A549 (cell line): ENCODE data around the gene SREK1IP1. TPM values are rescaled to one million over a fixed set of nuclear protein-coding genes. Genes with fewer than 3 reads are reported as not detected.

Experiments used
- ATAC-seq, 2 experiments: fragments of 200-7000 bp in 1 of 2; fragments of >200 bp in 1 of 2; cut with Nextera tagmentation in 1 of 2; cut with Tn5 transposase in 1 of 2; 3 replicates each; pipeline versions ENCODE4 v1.8.0 to v1.9.1; 2018 to 2020; ENCODE audit warnings: mild to moderate bottlenecking in 1 of 2, moderate library complexity in 1 of 2
- CTCF ChIA-PET: fragments of 300-600 bp; sonication (Branson Sonifier 250); formaldehyde crosslinking; extraction: SDS; loops from one replicate; lab custom pipeline; 2021; ENCODE audit warnings: antibody characterized with exemption, inconsistent platforms; lab: Yijun Ruan, JAX
- POLR2A ChIA-PET: fragments of 350-600 bp; formaldehyde crosslinking; extraction: SDS; loops from one replicate; lab custom pipeline; 2021; ENCODE audit warnings: antibody characterized with exemption, inconsistent platforms; lab: Yijun Ruan, JAX
- DNase-seq, 2 experiments: peaks; one replicate each; pipeline versions ENCODE4 v3.0.0 to v3.0.0-alpha.2; 2011 to 2016; ENCODE audit warnings: low read depth in 1 of 2, low spot score in 1 of 2
- FAIRE-seq: peaks from 2 replicates; lab custom pipeline; 2011; peaks lifted over from hg19 to GRCh38; lab: Jason Lieb, UNC
- H3K27ac ChIP-seq, 2 experiments: fragments of >200 bp; sonication (Bioruptor Twin); formaldehyde crosslinking; 3 replicates each; pipeline ENCODE4 v1.5.1; 2016 to 2017
- H3K4me1 ChIP-seq: fragments of >200 bp; sonication (Bioruptor Twin); formaldehyde crosslinking; 3 replicates; pipeline ENCODE4 v1.6.1; 2016
- H3K4me2 ChIP-seq: fragments of >200 bp; sonication (Bioruptor Twin); formaldehyde crosslinking; 3 replicates; pipeline ENCODE4 v1.6.1; 2016
- H3K4me3 ChIP-seq: fragments of >200 bp; sonication (Bioruptor Twin); formaldehyde crosslinking; 3 replicates; pipeline ENCODE4 v1.5.1; 2016
- H3K9me3 ChIP-seq: fragments of >200 bp; sonication (Bioruptor Twin); formaldehyde crosslinking; 3 replicates; pipeline ENCODE4 v1.6.1; 2016
- CHD2 ChIP-seq: fragments of 150-350 bp; IDR thresholded peaks from 2 replicates; pipeline ENCODE4 v1.6.1; 2014; ENCODE audit warnings: low read length; ENCODE audit not compliant: partially characterized antibody
- GATA3 ChIP-seq: IDR thresholded peaks from 2 replicates; pipeline ENCODE4 v1.6.1; 2012; ENCODE audit warnings: borderline replicate concordance
- HOXA7 ChIP-seq: fragments of 250-450 bp; sonication (Bioruptor Pico); IDR thresholded peaks from 2 replicates; pipeline ENCODE4 v1.5.0; 2020; ENCODE audit warnings: mild to moderate bottlenecking, moderate library complexity
- KDM1A ChIP-seq: fragments of 200-600 bp; sonication (generic); IDR thresholded peaks from 2 replicates; pipeline ENCODE4 v1.6.1; 2016; ENCODE audit warnings: low read depth, mild to moderate bottlenecking
- RFX5 ChIP-seq: fragments of 450-650 bp; IDR thresholded peaks from 2 replicates; pipeline ENCODE4 v1.7.1; 2014; ENCODE audit warnings: antibody characterized with exemption, mild to moderate bottlenecking, moderate library complexity
- ZC3H11A ChIP-seq: fragments of 450-650 bp; IDR thresholded peaks from 2 replicates; pipeline ENCODE4 v1.6.1; 2014; ENCODE audit warnings: antibody characterized with exemption, mild to moderate bottlenecking
- ZNF302 ChIP-seq: fragments of 250-450 bp; sonication (Bioruptor Pico); IDR thresholded peaks from 2 replicates; pipeline ENCODE4 v1.9.0; 2021; ENCODE audit warnings: inconsistent platforms, mild to moderate bottlenecking, moderate library complexity
- WGBS: methylation state at CpG from one replicate; pipeline ENCODE4 v1.1.6; 2017; ENCODE audit errors: missing lambda C conversion rate; 5-methylcytosine and 5-hydroxymethylcytosine counted together
- polyA plus RNA-seq, 4 experiments: library from polyadenylated mRNA; depleted of rRNA in 3 of 4; stranded (reverse); fragments of >200 nt; fragmentation: RNase III in 1 of 4; extraction: RNeasy Plus Mini Kit Qiagen cat#74134 plus additional on column Dnase treatment in 1 of 4; gene quantifications; 2 replicates in 3 of 4; 3 replicates in 1 of 4; pipeline ENCODE4 v1.2.3, GENCODE V29; 2011 to 2017
- TF ChIP-seq, protein P1 (sequence below): fragments of 250-450 bp; sonication (Bioruptor Pico); IDR thresholded peaks from 2 replicates; pipeline ENCODE4 v1.5.0; 2020; ENCODE audit warnings: low read depth, mild to moderate bottlenecking, moderate library complexity
- TF ChIP-seq, protein P2 (sequence below): fragments of >200 bp; sonication (Bioruptor Twin); formaldehyde crosslinking; IDR thresholded peaks from 3 replicates; pipeline ENCODE4 v1.5.1; 2016

The SREK1IP1 gene
- polyA plus RNA-seq, 2 of the 4 experiments (the other 2 are of a cell fraction), result 4.7 to 7.5 TPM

DNA sequence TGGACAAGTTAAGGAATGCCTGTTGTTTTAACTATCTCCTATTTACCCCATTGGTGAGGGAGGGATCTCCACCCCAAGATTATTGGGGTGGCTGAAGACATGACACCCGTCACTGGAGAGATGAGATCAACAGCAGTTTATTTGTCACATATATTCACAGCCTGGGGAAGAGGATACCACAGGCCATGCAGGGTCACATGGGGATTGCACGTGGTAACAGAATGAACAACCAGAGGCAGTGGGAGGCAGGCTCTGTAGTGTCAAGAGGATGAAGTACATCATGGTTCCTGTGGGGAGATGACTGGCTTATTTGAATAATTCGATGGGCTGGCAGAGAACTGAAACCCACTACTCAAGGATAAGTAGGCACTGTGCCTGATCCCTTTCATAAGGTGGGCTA lies 96.8 kb downstream of the SREK1IP1 start (continued):
- no peak for TF ChIP-seq ZC3H11A
- no peak for TF ChIP-seq CHD2
- TF ChIP-seq ZNF302 (CRISPR knock-in tag), result no peak
- no peak for TF ChIP-seq KDM1A
- TF ChIP-seq, protein P1, sequence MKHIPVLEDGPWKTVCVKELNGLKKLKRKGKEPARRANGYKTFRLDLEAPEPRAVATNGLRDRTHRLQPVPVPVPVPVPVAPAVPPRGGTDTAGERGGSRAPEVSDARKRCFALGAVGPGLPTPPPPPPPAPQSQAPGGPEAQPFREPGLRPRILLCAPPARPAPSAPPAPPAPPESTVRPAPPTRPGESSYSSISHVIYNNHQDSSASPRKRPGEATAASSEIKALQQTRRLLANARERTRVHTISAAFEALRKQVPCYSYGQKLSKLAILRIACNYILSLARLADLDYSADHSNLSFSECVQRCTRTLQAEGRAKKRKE (CRISPR knock-in tag), result no peak
- TF ChIP-seq RFX5, result no peak
- TF ChIP-seq HOXA7 (CRISPR knock-in tag), result no peak
- TF ChIP-seq GATA3, result no peak

DNA sequence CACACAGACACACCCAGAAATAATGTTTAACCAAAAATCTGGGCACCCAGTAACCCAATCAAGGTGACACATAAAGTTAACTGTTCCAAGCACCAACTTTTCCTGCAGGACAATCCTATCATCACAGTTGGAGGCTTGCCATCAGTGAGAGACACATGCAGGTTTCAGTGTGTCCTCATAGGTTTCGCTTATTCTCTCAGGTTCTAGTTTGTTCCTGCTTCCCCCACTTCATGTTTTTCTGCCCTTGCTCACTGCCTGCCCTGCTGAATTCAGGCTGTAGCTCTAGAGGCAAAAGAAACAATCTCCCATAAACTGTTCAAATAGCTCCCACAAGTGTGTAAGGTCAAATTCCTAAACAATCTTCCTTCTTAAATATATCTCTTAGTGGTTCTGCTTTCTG lies 98.2 kb downstream of the SREK1IP1 start:
- Histone ChIP-seq H3K4me2 (no peak overlapping the region), H3K4me1 (no peaks in the 10 kb centered on the region), H3K9me3 (no peaks in the 10 kb centered on the region), H3K27ac (no peak overlapping the region), H3K4me3 (no peak overlapping the region)
- ChIA-PET POLR2A (no interaction called here), CTCF (interaction anchor here (1.0 to 1.3 kb wide), 3 partner anchors 9 to 11 kb away, joined by 3 to 4 read pairs (median 3); no protein-coding TSS in a partner anchor)
- no peak for TF ChIP-seq CHD2
- no peak for TF ChIP-seq RFX5
- TF ChIP-seq ZC3H11A, result no peak
- TF ChIP-seq, protein P2, sequence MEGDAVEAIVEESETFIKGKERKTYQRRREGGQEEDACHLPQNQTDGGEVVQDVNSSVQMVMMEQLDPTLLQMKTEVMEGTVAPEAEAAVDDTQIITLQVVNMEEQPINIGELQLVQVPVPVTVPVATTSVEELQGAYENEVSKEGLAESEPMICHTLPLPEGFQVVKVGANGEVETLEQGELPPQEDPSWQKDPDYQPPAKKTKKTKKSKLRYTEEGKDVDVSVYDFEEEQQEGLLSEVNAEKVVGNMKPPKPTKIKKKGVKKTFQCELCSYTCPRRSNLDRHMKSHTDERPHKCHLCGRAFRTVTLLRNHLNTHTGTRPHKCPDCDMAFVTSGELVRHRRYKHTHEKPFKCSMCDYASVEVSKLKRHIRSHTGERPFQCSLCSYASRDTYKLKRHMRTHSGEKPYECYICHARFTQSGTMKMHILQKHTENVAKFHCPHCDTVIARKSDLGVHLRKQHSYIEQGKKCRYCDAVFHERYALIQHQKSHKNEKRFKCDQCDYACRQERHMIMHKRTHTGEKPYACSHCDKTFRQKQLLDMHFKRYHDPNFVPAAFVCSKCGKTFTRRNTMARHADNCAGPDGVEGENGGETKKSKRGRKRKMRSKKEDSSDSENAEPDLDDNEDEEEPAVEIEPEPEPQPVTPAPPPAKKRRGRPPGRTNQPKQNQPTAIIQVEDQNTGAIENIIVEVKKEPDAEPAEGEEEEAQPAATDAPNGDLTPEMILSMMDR, result no peak
- DNase-seq, result no peak
- no peak for ATAC-seq
- WGBS, result 59% methylated on average over 1 of the region's 1 CpG
- no peak for FAIRE-seq

Other genes starting within 250 kb of the SREK1IP1 start
- not detected in 2 replicates for gene SHISAL2B, start 78.2 kb downstream of the SREK1IP1 start, polyA plus RNA-seq (2011; rRNA removed)
- gene SHISAL2B, start 78.2 kb downstream of the SREK1IP1 start, polyA plus RNA-seq (2017; fragmentation: RNase III; extraction: RNeasy Plus Mini Kit Qiagen cat#74134 plus additional on column Dnase treatment), result not detected in 3 replicates
- gene CWC27, start 239 bp upstream of the SREK1IP1 start, polyA plus RNA-seq (2011; rRNA removed), result 24.3 and 48.5 TPM in 2 replicates
- gene CWC27, start 239 bp upstream of the SREK1IP1 start, polyA plus RNA-seq (2017; fragmentation: RNase III; extraction: RNeasy Plus Mini Kit Qiagen cat#74134 plus additional on column Dnase treatment), result 24.1 to 25.8 TPM (median 24.4 TPM) in 3 replicates